Uterus (tissue), 2 donors: ENCODE measurements around the gene CLDND1.

ENCODE experiments used
- CTCF ChIP-seq, 4 experiments: fragments of 200-600 bp in 2 of 4; fragments of 450-650 bp in 2 of 4; sonication (generic) in 2 of 4; IDR thresholded peaks; one replicate each; pipeline ENCODE4 v1.5.1; 2016 to 2019; ENCODE audit warnings: antibody characterized with exemption in 4 of 4, mild to moderate bottlenecking in 2 of 4, moderate library complexity in 1 of 4
- POLR2A ChIP-seq, 2 donors: fragments of 450-650 bp; IDR thresholded peaks; one replicate each; pipeline ENCODE4 v1.6.1; 2016; ENCODE audit warnings: antibody characterized with exemption in 2 of 2, mild to moderate bottlenecking in 1 of 2, moderate library complexity in 1 of 2

- TF ChIP-seq POLR2A (IDR thresholded peaks at IDR 0.05): no peak
- TF ChIP-seq CTCF (IDR thresholded peaks at IDR 0.05): no peak
Measured at GRCh38 chr3:98519351-98519750, 3.4 kb downstream of the CLDND1 start.
